ENCODE results near the gene MRGPRD.

The MRGPRD gene

DNA sequence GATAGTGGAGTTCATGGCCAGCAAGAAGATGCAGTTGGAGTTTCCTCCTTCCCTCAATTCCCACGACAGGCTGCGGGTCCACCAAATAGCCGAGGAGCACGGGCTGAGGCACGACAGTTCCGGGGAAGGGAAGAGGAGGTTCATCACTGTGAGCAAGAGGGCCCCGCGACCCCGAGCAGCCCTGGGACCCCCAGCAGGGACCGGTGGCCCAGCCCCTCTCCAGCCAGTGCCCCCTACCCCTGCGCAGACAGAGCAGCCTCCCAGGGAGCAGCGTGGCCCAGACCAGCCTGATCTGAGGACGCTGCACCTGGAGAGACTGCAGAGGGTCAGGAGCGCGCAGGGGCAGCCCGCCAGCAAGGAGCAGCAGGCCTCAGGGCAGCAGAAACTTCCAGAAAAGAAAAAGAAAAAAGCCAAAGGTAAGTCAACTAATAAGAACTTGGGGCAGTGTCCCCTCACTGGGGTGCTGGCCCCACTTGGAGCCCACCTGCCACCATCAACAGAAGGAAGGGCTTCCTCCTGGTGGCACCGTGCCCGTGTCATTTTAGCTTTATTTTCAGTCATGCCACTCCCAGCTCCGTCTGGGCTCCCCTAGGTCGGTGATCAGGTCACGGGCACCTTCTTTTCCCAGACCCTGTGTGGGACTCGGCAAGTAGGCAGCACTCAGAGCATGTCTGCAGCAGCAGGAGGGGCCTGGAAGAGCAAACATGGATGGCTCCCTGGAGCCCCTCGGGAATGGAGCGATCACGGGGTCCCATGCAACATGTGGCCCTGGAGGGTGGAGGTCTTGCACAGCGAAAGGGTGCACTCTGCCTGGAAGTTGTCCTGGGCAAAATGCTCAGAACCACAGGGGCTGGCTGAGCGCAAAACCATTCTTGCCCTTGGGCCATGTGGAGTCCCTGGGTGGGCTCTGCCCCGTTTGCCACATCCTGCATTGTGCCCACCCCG, 43.8 kb downstream of the MRGPRD start:
- DNase-seq (ENCODE audit: low read depth): no peak
- H3K4me3 ChIP-seq (ENCODE audit: low read length): no peak overlapping the region
- TF ChIP-seq, protein P1, sequence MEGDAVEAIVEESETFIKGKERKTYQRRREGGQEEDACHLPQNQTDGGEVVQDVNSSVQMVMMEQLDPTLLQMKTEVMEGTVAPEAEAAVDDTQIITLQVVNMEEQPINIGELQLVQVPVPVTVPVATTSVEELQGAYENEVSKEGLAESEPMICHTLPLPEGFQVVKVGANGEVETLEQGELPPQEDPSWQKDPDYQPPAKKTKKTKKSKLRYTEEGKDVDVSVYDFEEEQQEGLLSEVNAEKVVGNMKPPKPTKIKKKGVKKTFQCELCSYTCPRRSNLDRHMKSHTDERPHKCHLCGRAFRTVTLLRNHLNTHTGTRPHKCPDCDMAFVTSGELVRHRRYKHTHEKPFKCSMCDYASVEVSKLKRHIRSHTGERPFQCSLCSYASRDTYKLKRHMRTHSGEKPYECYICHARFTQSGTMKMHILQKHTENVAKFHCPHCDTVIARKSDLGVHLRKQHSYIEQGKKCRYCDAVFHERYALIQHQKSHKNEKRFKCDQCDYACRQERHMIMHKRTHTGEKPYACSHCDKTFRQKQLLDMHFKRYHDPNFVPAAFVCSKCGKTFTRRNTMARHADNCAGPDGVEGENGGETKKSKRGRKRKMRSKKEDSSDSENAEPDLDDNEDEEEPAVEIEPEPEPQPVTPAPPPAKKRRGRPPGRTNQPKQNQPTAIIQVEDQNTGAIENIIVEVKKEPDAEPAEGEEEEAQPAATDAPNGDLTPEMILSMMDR (conservative IDR thresholded peaks at IDR 0.05; ENCODE audit: low read depth, low read length): no peak

DNA sequence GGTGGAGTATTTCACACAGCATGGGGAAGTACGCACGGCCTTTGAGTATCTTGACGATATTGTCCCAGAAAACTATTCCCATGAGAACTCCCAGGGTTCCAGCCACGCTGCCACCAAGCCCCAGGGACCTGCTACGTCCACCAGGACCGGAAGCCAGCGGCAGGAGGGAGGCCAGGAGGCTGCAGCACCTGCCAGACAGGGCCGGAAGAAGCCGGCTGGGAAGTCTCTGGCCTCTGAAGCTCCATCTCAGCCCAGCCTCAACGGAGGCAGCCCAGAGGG, 44.5 kb downstream of the MRGPRD start:
- DNase-seq (ENCODE audit: low read depth): no peak
- TF ChIP-seq, protein P1 (conservative IDR thresholded peaks at IDR 0.05; ENCODE audit: low read depth, low read length): no peak
- H3K4me3 ChIP-seq (ENCODE audit: low read length): no peak overlapping the region

DNA sequence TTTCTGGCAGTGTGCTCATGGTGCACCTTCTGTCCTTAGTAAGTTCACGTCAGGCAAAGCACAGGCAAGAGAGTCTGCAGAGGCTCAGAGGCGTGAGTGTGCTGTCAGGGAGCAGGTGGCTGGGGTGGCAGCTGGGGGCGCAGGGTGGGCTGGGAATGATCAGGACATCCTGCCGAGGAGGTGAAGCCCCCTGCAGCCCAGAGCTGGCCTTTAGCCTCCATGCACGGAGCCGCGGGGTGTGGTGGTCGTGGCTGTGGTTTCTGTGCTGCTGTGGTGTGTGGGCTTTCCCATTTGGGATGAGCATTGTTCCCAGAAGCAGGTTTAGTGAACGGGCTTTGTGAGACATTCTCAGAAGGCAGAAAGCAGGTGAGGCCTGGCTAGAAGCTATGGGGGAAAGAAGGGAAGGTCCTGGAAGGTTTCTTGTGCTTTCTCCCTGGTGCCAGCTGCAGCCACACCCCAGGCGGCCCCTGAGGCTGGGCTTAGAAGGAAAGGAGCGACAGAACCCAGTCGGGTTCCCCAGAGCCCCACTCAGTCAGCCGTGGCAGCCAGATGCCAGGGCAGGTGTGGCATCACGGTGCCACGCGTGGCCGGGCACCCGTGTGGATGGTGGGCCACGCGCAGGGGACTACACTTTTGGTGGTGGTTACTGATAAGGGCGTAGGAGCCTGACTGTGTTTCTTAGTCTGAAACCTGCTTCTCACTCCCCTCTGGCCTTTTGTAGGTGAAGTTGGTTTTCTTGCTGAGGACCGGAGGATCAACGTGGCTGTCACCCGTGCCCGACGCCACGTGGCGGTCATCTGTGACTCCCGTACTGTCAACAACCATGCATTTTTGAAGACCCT, 45.0 kb downstream of the MRGPRD start:
- TF ChIP-seq, protein P1 (conservative IDR thresholded peaks at IDR 0.05; ENCODE audit: low read depth, low read length): no peak
- no peak overlapping the region for H3K4me3 ChIP-seq (ENCODE audit: low read length)
- no peak for DNase-seq (ENCODE audit: low read depth)

DNA sequence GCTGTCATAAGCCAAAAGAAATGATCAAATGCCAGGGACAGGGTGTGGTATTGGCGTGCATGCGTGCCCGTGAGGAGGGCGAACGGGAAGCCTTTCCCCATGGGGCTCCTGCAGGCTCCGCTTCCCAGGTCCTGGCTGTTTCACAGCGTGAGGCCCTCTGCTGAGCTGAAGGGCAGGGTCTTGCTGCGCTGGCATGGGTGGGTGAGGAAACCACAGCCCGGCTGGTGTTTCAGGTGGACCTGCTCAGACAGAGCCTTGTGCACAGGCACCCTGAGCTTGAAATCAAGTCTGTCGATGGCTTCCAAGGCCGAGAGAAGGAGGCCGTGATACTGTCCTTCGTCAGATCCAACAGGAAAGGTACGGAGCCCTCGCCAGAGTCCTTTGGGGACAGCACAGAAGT, 45.7 kb downstream of the MRGPRD start:
- H3K4me3 ChIP-seq (ENCODE audit: low read length): no peak overlapping the region
- DNase-seq (ENCODE audit: low read depth): no peak
- TF ChIP-seq, protein P1 (conservative IDR thresholded peaks at IDR 0.05; ENCODE audit: low read depth, low read length): no peak

DNA sequence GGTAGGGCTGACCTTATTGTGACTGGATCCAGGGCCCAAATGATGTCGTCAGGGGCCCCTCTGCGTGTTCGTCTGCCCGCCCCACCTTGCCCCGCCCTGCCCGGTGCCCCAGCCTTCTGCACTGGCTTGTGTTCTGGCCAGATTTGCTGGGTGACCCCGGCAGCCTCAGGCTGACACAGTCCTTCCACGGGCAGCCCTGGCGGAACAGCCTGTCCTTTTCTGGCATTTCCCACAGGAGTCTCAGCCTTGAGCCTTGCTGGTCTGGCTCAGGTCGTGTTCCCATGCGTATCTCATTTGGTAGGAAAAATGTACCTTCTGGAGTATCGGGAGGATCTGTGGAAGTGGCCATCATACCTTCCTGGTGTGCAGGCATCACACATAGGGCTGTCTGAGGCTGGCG, 46.1 kb downstream of the MRGPRD start:
- TF ChIP-seq, protein P1 (conservative IDR thresholded peaks at IDR 0.05; ENCODE audit: low read depth, low read length): no peak
- no peak overlapping the region for H3K4me3 ChIP-seq (ENCODE audit: low read length)
- no peak for DNase-seq (ENCODE audit: low read depth)

DNA sequence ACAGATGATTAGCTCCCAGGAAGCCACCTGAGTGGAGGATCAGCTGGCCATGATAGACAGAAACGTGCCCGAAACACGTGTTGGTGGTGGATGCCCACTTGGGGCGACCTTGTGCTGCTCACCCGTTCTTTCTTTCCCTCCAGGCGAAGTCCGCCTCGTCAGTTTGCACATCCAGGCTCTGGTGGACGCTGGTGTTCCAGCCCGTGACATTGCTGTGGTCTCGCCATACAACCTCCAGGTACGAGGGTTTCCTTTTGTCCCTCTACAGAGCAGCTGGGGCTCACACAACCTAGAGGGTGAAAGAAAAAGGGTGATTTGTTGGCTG, 46.5 kb downstream of the MRGPRD start:
- no peak for DNase-seq (ENCODE audit: low read depth)
- no peak overlapping the region for H3K4me3 ChIP-seq (ENCODE audit: low read length)
- TF ChIP-seq, protein P1 (conservative IDR thresholded peaks at IDR 0.05; ENCODE audit: low read depth, low read length): no peak

All from retinal pigment epithelial cell (primary cell).